ENCODE data around the gene IL4. TPM values are rescaled to one million over a fixed set of nuclear protein-coding genes. Genes with fewer than 3 reads are reported as not detected.

The IL4 gene
- polyA plus RNA-seq, 4 donors: 0.09 TPM; not detected in 3

DNA sequence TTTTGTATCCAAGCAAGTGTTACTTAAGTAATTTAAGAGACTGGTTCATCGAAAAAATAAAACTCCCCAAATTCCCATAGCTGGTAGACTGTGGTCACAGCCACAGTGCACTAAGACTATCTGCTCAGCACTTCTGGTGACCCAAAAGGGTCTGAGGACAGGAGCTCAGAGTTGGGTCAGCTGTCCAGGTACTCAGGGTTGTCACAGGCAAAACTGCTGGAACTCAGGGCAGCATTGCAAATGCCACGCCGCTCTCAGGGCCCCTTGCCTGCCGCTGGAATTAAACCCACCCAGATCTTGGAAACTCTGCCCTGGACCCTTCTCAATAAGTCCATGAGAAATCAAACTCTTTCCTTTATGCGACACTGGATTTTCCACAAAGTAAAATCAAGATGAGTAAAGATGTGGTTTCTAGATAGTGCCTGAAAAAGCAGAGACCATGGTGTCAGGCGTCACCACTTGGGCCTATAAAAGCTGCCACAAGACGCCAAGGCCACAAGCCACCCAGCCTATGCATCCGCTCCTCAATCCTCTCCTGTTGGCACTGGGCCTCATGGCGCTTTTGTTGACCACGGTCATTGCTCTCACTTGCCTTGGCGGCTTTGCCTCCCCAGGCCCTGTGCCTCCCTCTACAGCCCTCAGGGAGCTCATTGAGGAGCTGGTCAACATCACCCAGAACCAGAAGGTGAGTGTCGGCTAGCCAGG, 16.0 kb upstream of the IL4 start, which contains the start of gene IL13:
TSS of gene IL13 (plus strand) at position 498 of the 705 bp plus-strand sequence. CDS start at position 512, 14 bp downstream.
- no peak for DNase-seq (ENCODE audit: low read depth in 4 of 4, low spot score in 3 of 4)

DNA sequence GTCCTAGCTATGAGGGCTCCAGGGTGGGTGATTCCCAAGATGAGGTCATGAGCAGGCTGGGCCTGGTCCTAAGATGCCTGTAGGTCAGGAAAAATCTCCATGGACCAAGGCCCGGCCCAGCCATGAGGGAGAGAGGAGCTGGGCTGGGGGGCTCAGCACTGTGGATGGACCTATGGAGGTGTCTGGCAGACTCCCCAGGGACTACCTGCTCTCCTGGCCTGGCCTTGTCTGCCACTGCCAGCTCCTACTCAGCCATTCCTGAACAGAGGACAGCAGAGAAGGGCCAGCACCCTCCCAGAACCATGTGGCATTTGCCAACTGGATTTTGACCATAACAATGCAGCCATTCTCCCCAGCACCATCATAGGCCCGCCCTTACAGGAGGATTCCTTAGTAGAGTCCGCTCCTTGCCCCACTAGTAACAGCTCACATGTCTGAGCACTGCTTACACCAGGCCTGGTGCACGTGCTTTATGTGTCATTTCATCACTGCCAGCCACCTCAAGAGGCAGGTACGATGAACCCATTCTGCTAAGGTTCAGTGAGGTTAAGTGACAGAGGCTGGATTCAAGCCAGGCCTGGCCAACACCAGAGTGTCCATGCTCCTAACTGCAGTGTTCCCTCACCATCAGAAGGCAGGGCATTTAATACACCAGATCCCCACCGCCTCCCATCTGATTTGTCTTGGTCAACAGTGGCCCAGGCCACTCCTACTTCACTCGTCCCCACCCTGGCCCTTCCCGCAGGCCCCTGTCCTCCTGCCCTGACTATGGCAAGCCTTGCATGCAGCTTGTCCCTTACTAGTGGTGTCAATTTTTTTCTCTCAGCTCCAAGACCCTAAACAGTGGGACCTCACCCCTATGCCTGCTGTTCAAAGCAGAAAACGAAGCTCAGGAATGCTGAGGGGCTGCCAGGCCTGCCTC, 15.1 kb upstream of the IL4 start:
- DNase-seq (ENCODE audit: low read depth in 4 of 4, low spot score in 3 of 4): no peak

DNA sequence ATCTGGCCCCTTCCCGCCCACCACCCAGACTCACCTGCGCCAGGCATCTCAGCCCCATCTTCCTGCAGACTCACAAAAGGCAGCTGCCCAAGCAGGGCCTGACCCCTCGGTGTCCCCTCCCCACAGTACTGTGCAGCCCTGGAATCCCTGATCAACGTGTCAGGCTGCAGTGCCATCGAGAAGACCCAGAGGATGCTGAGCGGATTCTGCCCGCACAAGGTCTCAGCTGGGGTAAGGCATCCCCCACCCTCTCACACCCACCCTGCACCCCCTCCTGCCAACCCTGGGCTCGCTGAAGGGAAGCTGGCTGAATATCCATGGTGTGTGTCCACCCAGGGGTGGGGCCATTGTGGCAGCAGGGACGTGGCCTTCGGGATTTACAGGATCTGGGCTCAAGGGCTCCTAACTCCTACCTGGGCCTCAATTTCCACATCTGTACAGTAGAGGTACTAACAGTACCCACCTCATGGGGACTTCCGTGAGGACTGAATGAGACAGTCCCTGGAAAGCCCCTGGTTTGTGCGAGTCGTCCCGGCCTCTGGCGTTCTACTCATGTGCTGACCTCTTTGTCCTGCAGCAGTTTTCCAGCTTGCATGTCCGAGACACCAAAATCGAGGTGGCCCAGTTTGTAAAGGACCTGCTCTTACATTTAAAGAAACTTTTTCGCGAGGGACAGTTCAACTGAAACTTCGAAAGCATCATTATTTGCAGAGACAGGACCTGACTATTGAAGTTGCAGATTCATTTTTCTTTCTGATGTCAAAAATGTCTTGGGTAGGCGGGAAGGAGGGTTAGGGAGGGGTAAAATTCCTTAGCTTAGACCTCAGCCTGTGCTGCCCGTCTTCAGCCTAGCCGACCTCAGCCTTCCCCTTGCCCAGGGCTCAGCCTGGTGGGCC, 13.9 kb upstream of the IL4 start:
- DNase-seq (ENCODE audit: low read depth in 4 of 4, low spot score in 3 of 4): no peak

DNA sequence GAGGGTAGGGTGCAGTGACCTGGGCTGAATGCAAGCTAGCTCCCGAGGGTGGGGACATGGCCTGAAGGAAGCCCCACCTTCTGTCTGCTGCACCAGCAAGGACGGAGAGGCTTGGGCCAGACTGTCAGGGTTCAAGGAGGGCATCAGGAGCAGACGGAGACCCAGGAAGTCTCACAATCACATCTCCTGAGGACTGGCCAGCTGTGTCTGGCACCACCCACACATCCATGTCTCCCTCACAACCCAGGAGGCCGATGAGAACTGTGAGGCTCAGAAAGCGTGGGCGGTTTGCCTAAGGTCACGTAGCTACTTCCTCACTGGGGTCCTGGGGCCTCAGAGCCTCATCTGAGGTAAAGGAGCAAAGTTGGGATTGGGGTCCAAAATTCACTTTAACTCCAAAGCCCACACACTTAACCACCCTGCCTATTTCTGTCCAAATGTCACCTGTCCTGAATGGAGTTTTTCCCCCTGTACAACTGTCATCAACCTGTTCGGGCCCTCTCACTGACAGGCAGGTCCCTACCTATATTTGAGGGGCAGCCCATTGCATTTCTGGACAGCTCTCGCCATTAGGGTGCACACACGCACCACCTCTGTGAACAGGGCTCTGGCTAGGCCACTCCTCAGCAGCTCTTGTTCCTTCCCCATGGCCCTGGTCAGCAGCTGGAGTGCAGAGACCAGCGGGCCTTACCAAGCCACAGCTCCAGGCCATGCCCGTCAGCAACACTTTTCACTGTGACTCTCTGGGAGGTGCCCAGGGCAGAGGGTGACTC, 12.4 kb upstream of the IL4 start:
- no peak for DNase-seq (ENCODE audit: low read depth in 4 of 4, low spot score in 3 of 4)

DNA sequence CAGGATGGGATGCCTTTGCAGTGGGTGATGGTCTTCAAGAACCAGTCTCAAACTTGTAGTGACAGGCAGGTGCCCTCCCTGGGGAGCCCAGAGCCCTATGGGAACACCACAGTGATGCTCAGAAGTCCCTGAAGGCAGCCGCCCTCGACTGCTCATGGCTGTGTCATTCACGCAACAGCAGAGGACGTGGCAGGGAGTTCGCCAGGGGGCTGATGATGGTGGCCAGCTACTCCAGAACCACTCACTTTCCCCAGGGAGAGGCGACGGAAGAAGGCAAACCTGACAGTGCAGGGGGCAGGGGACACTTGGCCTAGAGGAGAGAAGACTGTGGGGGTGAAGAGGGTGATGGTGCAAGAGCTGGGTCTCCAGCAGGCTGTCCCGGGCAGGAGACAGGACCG, 11.8 kb upstream of the IL4 start:
- DNase-seq (ENCODE audit: low read depth in 4 of 4, low spot score in 3 of 4): no peak

DNA sequence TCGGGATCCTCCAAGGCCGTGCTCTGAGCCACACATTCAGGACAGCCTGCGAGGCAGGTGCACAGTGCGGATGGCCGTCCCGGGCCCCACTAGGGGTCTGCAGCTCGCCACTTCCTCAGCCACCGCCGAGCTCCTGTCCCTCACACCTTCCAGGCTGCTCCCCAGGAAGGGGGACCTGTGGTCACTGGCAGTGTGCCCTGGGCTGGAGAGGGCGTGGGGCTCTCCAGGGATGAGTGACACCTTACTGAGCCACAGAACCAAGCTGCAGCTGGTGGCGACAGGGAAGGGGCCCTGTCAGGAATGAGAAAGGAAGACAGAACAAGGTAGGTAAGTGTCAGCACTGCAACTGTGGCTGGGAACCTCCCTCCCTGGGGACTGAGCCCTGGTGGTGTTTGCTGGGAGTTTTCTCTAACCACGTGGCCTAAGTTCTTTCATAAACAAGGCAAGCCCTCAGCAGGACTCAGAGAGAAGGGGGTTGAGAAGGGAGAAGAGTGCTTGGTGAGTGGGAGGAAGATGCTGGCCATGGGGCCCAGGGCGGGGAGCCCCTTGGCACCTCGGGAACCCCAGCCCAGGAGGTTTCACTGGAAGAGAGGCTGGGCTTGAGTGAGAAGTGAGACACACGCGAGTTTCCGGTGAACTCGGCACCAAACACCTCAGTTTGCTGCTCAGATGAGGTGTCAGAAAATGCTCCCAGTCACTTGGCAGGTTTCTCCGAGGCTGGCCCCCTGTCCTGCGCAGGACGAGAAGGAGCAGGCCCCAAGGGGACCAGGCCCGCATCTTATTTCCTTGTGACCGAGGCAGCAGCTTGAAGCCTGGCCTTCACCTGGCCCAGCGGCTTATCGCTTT, 10.6 kb upstream of the IL4 start:
- DNase-seq (ENCODE audit: low read depth in 4 of 4, low spot score in 3 of 4): no peak

DNA sequence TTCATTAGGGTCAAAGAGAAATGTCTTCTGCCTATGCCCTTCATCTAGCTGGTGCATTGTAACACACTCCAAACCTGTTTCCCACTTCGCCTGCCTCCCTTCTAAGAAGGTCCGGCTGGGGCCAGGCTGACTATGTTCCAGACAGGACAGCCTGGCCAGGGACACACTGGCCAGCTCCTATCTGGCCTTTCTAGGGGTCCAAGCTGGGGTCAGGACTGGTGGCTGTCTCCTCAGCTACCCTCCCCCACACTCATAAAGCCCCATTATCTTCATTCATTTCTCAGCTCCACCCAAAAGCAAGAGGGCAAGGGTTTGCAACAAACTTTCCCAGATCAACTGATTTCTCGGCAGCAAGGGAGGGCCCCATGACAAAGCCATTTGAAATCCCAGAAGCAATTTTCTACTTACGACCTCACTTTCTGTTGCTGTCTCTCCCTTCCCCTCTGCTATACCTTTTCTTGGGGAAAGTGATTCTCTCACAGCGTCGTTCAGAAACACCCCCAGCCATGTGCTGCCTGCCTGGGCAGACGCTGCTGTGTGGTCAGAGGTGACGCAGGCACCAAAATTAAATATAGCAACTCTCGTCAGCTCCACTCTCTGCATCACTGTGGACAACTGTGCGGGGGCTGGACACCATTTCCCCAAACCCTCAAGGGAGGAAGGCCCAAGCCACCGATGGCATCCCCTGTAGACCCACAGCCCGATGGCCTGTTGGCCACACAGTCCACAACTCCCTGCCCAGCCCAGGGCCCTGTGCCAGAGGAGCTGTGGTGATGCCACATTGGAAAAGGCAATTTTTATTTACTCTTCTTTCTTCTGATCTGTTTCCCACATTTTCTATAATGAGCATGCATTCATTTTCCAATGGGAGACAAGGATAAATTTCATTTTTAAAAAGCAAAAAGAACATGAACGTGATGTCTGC, 9.8 kb upstream of the IL4 start:
- DNase-seq (ENCODE audit: low read depth in 4 of 4, low spot score in 3 of 4): no peak

DNA sequence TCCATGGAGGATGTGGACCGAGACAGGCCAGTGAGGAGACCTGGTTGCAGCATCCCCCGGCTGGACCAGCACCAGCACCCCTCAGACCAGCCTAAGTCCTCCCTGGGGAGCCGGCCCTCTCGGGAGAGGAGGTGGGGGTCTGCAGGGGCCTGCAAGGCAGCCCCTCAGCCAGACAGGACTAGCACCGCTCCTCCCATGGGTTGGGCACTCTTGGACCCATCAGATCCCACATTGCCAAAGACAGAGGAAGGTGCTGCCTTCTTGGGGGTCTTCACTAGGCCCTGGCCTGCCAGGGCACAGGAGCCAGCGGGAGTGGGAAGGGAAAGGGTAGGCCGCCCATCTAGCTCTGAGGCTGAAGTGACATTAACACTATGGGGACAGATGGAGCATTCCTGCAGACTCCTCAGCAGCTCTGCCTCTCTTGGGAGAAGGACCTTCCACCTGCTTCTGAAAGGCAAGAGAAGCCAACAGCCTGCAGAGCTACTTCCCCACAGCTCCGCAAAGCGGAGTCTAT, 9.0 kb upstream of the IL4 start:
- DNase-seq (ENCODE audit: low read depth in 4 of 4, low spot score in 3 of 4): no peak

DNA sequence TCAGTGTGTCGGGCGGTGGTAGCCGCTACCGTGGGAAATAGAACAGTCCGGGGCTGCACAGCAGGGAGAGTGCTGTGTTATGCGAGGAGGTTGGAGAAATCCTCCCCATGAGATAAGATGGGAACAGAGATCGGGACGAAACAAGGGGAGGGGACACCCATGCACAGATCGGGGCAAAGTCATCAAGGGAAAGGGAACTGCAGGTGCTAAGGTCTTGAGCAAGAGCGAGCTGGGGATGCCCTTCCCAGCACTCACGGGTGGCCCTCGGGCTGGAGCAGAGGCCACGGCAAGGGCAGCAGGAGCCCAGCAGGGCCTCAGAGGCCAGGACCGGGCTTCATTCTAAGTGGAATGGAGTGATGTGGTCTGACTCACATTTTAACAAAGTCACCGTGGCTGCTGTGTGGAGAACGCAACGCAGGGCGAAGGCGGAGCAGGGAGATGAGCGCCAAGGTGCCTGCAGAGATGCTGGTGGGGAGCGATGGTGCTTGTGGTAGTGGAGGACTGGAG, 8.2 kb upstream of the IL4 start:
- no peak for DNase-seq (ENCODE audit: low read depth in 4 of 4, low spot score in 3 of 4)

DNA sequence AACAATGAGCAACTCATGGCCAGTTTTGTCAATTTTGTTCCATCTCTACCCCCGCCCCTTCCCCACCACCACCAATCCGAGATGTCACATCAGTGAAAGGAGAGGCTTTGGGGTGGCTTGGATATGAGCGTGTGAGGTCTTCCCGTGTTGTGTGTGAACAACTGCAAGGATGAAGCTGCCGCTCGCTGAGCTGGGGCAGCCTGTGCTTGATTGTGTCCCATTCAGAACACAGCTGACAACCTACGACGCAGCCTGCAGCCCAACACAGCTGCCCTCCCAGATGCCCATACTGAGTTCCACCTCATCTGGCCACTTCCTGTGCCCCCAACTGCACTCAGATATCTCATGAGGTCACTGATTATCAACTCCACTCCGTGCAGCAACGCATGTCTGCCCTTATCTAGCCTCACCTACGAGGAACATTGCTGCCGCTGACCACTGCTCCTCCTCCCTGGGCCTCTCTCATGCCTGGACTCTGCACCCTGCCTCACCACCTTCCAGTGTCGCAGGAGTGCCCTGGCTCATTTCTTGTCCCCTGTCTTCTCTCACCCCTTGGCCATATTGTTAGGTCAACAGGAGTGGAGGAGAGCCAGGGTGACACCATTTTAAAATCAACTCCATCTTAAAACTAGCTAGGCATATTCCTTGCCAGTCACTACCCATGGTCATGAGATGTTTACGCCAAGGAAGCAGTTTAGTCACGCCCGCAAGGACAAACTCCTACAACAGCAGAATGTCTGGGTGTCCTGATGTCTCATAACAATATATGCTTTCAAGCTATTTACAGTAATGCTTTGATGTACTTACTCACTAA, 7.3 kb upstream of the IL4 start:
- DNase-seq (ENCODE audit: low read depth in 4 of 4, low spot score in 3 of 4): no peak

DNA sequence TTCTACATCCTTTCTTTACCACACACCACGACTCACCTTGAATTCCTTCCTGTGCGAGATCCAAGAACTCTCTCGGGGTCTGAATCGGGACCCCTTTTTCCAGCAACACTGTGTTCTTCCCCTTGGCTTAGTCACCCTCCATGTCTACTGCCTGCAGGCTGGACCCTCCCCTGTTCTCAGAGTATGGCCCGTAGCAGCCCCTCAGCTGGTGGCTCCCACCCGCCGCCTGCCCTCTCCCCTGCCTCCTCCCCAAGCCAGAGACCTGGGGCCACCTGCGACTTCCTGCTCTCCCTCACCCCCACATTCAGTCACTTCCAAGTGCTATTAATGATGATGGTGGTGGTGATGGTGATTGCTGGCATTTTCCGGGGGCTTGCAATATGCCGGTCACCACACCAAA, 6.5 kb upstream of the IL4 start:
- no peak for DNase-seq (ENCODE audit: low read depth in 4 of 4, low spot score in 3 of 4)

DNA sequence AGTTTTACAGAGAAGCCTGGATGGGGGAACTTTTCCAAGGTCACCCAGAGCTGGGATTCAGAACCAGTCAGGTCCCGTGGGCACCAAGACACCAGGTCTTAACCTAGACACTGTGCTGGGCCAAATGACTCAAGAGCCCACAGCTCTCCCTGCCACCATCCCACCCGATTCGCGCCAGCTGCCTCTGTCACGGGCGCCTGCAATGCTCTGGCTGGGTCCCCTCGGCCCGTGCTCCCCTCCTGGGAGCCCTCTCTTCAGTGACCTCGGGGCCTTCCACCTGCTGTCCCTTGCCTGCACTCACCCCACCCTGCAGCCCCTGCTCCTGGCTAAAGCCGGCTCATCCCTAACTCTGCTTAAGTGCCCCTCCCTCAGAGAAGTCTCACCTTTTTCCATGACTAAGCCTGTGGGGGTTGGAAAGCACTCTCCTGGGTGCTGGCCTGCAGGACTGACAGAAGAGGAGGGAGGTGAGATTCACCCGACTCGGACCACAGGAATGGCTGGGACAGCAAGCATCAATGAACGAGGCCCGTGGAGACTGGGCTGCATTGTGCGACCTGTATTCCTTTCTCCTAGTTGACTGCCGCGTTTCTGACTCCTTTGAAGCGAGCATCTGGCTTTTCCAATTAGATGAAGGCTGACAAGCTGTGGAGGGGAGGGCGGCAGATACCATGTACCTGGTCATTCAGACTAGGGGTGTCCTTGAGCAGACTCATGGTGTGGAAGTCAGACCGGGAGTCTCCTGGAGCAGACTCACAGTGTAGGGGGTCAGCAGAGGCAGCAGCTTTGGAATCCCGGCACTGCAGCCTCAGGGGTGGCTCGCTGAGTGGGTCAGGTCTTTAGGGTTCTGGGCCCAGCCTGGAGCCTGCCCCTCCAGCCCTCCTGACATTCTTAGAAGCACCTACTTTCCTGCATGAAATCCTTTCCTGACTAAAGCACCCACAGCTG, 5.8 kb upstream of the IL4 start:
- DNase-seq (ENCODE audit: low read depth in 4 of 4, low spot score in 3 of 4): no peak

DNA sequence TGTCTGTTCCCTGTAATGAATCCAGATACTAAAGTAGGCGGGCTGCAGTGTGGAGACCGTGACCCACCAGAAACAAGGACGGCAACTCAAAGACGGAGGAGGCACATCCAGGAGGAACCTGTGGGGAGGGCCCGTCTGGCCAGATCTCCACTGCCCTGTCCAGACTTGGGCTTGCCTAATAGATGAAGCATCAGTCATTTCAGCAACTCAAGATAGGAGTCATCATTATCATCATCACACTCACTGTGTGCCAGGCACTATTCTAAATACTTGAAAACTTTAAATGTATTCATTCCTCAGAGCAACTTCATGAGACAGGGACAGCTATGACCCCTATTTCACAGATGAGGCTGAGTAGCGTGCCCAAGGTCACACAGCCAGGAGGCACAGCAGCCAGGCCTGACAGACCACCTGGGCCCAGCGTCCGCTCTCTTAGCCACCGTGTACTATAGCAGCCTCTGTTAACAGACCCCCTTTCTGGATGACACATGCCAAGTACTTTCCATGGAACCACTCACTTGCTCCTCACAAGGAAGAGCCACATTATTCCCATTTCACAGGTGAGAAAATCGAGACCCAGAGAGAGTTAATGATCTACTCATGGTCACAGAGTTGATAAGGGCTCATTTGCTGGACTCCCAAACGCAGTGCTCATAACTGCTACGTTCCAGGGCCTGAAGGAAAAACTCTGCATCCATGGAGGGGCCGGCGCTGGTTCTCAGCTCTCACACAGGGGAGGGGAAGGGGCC, 4.9 kb upstream of the IL4 start:
- no peak for DNase-seq (ENCODE audit: low read depth in 4 of 4, low spot score in 3 of 4)

DNA sequence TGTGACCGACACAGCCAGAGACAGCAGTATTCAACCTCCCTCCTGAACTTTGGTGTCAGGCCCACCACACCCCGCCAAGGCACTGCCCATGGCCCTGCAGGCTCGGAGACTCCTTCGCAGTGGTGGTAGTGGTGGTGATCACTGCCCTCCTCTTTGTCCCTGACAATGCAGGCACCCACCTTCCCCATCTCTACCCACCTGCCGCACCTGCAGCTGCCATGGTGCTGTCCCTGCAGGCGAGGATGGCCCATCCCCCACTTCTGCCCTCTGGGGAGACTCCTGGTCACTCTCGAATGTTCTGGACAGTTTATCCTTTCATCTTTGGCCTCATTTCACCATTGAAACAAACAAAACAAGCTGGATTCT, 4.4 kb upstream of the IL4 start:
- DNase-seq (ENCODE audit: low read depth in 4 of 4, low spot score in 3 of 4): no peak

Data from right renal pelvis (tissue), 4 donors.